Measurements from ENCODE around the gene FOCAD. TPM values are rescaled to one million over a fixed set of nuclear protein-coding genes. Genes with fewer than 3 reads are reported as not detected.

The FOCAD gene
- total RNA-seq, 1 donor = 93.7 TPM

GRCh38 chr9:20740929-20741582 is 57.0 kb downstream of the FOCAD start:
- H3K4me3 ChIP-seq (ENCODE audit: low read depth, low read length) = no peak overlapping the region
- DNase-seq (ENCODE audit: low read depth) = no peak
- no peak for TF ChIP-seq CTCF (IDR thresholded peaks at IDR 0.05; ENCODE audit: insufficient read depth, low read depth, low read length)

DNA sequence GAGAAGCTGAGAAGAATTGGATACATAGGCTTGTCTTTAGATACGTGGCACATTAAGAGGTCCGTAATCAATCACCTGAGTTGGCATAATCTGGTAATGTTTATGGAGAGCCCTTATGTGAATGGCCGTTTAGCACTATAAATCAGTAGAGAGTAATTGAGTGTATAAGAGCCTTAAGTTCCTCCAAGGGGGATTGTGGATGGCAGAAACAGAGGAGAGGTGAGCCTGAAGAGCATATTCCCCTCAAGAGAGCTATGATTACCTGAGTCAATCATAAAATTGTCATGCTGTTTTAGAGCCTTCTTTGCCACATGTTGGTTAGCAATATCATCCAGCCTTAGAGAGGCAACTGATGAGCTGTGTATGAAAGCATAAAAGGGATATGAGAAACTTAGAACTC is 58.8 kb downstream of the FOCAD start:
- no peak overlapping the region for H3K4me3 ChIP-seq (ENCODE audit: low read depth, low read length)
- no peak for TF ChIP-seq CTCF (IDR thresholded peaks at IDR 0.05; ENCODE audit: insufficient read depth, low read depth, low read length)
- DNase-seq (ENCODE audit: low read depth) = no peak

DNA sequence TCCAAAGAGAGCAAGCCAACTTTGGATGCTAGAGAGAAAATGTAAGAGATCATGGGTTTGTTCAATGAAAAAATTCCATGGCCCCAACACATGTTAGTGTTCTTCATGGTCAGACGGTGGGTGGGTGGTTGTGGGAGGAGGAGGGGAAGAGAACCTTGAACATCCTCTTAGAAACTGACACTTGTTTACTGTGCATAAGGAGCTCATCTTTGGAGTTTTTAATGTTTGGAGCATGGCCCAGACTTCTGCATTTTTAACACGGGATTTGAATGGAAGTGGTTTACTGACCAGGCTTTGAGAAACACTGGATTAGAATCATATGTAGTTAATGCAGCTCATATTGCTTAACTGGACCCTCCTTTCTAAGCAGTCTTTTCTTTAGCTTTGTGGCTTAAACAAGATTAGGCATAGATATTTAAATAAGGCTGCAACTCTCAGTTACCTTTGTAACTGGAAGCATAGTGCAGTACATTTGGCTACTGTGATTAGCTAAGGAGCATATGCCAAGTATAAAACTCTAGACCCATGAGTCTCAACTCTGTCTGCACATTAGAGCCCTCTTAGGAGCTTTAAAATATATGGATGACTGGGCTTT is 60.1 kb downstream of the FOCAD start:
- TF ChIP-seq CTCF (IDR thresholded peaks at IDR 0.05; ENCODE audit: insufficient read depth, low read depth, low read length) = no peak
- peak; percentile 3 for DNase-seq (ENCODE audit: low read depth)
- no peak overlapping the region for H3K4me3 ChIP-seq (ENCODE audit: low read depth, low read length)

GRCh38 chr9:20746967-20747366 is 62.9 kb downstream of the FOCAD start:
- no peak for DNase-seq (ENCODE audit: low read depth)
- H3K4me3 ChIP-seq (ENCODE audit: low read depth, low read length) = no peak overlapping the region
- no peak for TF ChIP-seq CTCF (IDR thresholded peaks at IDR 0.05; ENCODE audit: insufficient read depth, low read depth, low read length)

GRCh38 chr9:20749496-20750198 is 65.6 kb downstream of the FOCAD start:
- DNase-seq (ENCODE audit: low read depth) = no peak
- no peak for TF ChIP-seq CTCF (IDR thresholded peaks at IDR 0.05; ENCODE audit: insufficient read depth, low read depth, low read length)
- no peak overlapping the region for H3K4me3 ChIP-seq (ENCODE audit: low read depth, low read length)

- no peak overlapping the region for H3K4me3 ChIP-seq (ENCODE audit: low read depth, low read length)
- TF ChIP-seq CTCF (IDR thresholded peaks at IDR 0.05; ENCODE audit: insufficient read depth, low read depth, low read length) = no peak
- DNase-seq (ENCODE audit: low read depth) = peak; percentile 6
Measured at GRCh38 chr9:20753761-20754160, 69.7 kb downstream of the FOCAD start.
